ENCODE results near the gene ADARB2. TPM values are rescaled to one million over a fixed set of nuclear protein-coding genes. Genes with fewer than 3 reads are reported as not detected.

The ADARB2 gene
- polyA plus RNA-seq, 1 of the 3 experiments (the other 2 are of a cell fraction): not detected

DNA sequence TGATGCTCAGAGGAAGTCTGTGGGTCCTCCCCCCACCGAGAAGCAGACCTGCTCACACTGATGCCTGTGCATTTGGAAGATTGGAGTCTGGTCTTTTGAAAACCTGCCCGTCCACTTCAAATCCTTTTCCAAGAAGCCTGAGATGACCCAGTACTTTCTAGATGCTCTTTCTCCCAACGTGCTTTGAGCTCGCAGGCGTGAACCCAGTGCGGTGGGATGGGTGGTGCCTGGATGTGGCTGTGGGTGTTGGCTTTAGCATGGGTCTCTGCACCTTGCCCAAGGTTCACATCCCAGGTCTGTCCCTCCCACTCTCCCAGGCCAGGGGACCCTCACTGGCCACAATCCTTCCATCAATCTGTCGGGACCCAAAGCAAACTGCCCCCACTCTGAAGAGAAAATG is 170.2 kb downstream of the ADARB2 start:
- CTCF ChIA-PET: no interaction called here
- no peaks in the 10 kb centered on the region for H3K27me3 ChIP-seq (ENCODE audit: insufficient read depth)
- H3K9me3 ChIP-seq: no peaks in the 10 kb centered on the region
- H4K20me1 ChIP-seq (ENCODE audit: insufficient read depth): no peaks in the 10 kb centered on the region
- no peak overlapping the region for H3K4me3 ChIP-seq (ENCODE audit: low read depth in 2 of 2, low read length in 1 of 2)
- H3K9ac ChIP-seq: no peak overlapping the region
- no peaks in the 10 kb centered on the region for H3K36me3 ChIP-seq (replicated peaks in 1 of 2; ENCODE audit: control insufficient read depth in 1 of 2, insufficient read depth in 2 of 2, low read length in 1 of 2)
- no peak overlapping the region for H3K27ac ChIP-seq (ENCODE audit: low read depth in 2 of 2, low read length in 1 of 2)
- no peaks in the 10 kb centered on the region for H3K9me2 ChIP-seq
- no peaks in the 10 kb centered on the region for H3K4me1 ChIP-seq (ENCODE audit: control insufficient read depth in 1 of 2, insufficient read depth in 2 of 2, low read depth in 1 of 2, low read length in 1 of 2)
- WGBS (ENCODE audit: low lambda C conversion rate): 43% methylated on average over 6 of the region's 7 CpGs
- no peak for DNase-seq
- H3F3A ChIP-seq (replicated peaks; ENCODE audit: insufficient read depth): no peaks in the 10 kb centered on the region
- no peak overlapping the region for H3K4me2 ChIP-seq
- no peaks in the 10 kb centered on the region for H3K79me2 ChIP-seq (ENCODE audit: insufficient read depth)
- TF ChIP-seq FOSL2 (IDR thresholded peaks at IDR 0.05; ENCODE audit: borderline replicate concordance, low read depth) (no peak), SMC3 (IDR thresholded peaks at IDR 0.05; ENCODE audit: low read depth, low read length) (no peak), TCF12 (IDR thresholded peaks at IDR 0.05) (no peak)
- H2AFZ ChIP-seq (ENCODE audit: low read depth): no peak overlapping the region
- POLR2A ChIA-PET: no interaction called here

DNA sequence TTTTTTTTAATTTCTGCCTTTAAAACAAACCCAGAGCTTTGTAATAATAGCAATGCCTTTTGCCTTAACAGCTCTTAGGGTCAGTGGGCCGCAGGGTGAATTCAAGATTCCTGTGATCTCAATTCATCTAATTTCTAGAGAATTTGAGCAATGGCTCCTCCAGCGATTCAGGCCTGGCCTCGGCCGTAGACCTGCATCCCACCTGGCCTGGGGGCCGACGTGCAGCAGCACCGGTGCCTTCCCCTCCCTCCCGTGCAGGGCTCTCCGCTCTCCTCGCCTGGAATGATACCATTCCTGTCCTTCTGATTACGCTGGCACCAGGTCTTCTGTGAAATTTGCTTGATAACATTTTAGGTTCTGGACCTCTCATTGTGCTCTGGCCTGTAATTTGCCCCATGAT is 172.5 kb downstream of the ADARB2 start:
- no peak overlapping the region for H3K4me3 ChIP-seq (ENCODE audit: low read depth in 2 of 2, low read length in 1 of 2)
- H3K4me1 ChIP-seq (ENCODE audit: control insufficient read depth in 1 of 2, insufficient read depth in 2 of 2, low read depth in 1 of 2, low read length in 1 of 2): no peaks in the 10 kb centered on the region; a peak in 1 of 4 replicates
- 53% methylated on average over 11 of the region's 11 CpGs for WGBS (ENCODE audit: low lambda C conversion rate)
- no peaks in the 10 kb centered on the region for H3K27me3 ChIP-seq (ENCODE audit: insufficient read depth)
- no peak for DNase-seq
- H3K9me3 ChIP-seq: no peaks in the 10 kb centered on the region
- H4K20me1 ChIP-seq (ENCODE audit: insufficient read depth): no peaks in the 10 kb centered on the region
- ChIA-PET POLR2A (no interaction called here), CTCF (no interaction called here)
- no peak overlapping the region for H3K4me2 ChIP-seq
- no peak overlapping the region for H3K27ac ChIP-seq (ENCODE audit: low read depth in 2 of 2, low read length in 1 of 2)
- no peaks in the 10 kb centered on the region for H3K36me3 ChIP-seq (replicated peaks in 1 of 2; ENCODE audit: control insufficient read depth in 1 of 2, insufficient read depth in 2 of 2, low read length in 1 of 2)
- no peaks in the 10 kb centered on the region for H3K9me2 ChIP-seq
- H2AFZ ChIP-seq (ENCODE audit: low read depth): no peak overlapping the region
- H3K79me2 ChIP-seq (ENCODE audit: insufficient read depth): no peaks in the 10 kb centered on the region
- H3K9ac ChIP-seq: no peak overlapping the region
- no peaks in the 10 kb centered on the region for H3F3A ChIP-seq (replicated peaks; ENCODE audit: insufficient read depth)
- no peak for TF ChIP-seq TCF12 (IDR thresholded peaks at IDR 0.05)
- TF ChIP-seq RAD21 (IDR thresholded peaks at IDR 0.05; ENCODE audit: low read length): no peak
- TF ChIP-seq FOXJ3 (CRISPR knock-in tag; IDR thresholded peaks at IDR 0.05): no peak
- TF ChIP-seq, protein P1, sequence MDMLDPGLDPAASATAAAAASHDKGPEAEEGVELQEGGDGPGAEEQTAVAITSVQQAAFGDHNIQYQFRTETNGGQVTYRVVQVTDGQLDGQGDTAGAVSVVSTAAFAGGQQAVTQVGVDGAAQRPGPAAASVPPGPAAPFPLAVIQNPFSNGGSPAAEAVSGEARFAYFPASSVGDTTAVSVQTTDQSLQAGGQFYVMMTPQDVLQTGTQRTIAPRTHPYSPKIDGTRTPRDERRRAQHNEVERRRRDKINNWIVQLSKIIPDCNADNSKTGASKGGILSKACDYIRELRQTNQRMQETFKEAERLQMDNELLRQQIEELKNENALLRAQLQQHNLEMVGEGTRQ (IDR thresholded peaks at IDR 0.05; ENCODE audit: borderline replicate concordance, low read depth, low read length): no peak
- no peak for TF ChIP-seq YY1 (IDR thresholded peaks at IDR 0.05; ENCODE audit: low read depth)
- TF ChIP-seq POLR2AphosphoS5 (IDR thresholded peaks at IDR 0.05; ENCODE audit: low read depth, low read length): no peak
- no peak for TF ChIP-seq SIN3A (IDR thresholded peaks at IDR 0.05; ENCODE audit: borderline replicate concordance, low read depth, low read length)
- TF ChIP-seq EZH2phosphoT487 (IDR thresholded peaks at IDR 0.05; ENCODE audit: borderline replicate concordance, low read depth): no peak
- TF ChIP-seq CHD2 (IDR thresholded peaks at IDR 0.05; ENCODE audit: low read length, partially characterized antibody): no peak

DNA sequence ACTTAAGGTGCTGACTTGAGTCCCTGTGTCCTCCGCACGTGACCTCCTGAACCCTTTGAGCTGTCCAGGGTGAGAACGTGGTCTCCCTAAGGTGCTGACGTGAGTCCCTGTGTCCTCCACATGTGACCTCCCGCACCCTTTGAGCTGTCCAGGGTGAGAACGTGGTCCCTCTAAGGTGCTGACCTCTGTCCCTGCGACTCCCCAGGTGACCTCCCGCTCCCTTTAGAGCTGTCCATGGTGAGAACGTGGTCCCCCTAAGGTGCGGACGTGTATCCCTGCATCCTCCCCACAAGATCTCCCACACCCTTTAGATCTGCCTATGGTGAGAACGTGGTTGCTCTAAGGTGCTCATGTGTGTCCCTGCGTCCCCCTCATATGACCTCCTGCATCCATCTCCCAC is 174.3 kb downstream of the ADARB2 start:
- TF ChIP-seq NRF1 (IDR thresholded peaks at IDR 0.05; ENCODE audit: low read depth, low read length) (no peak), RFX5 (IDR thresholded peaks at IDR 0.05; ENCODE audit: low read length) (no peak), EZH2phosphoT487 (IDR thresholded peaks at IDR 0.05; ENCODE audit: borderline replicate concordance, low read depth) (no peak), YY1 (IDR thresholded peaks at IDR 0.05; ENCODE audit: low read depth) (no peak), CTCF (IDR thresholded peaks at IDR 0.05) (no peak), SIN3A (IDR thresholded peaks at IDR 0.05; ENCODE audit: borderline replicate concordance, low read depth, low read length) (no peak), RAD21 (IDR thresholded peaks at IDR 0.05; ENCODE audit: low read length) (no peak), GATA2 (CRISPR knock-in tag; IDR thresholded peaks at IDR 0.05) (no peak), EP300 (IDR thresholded peaks at IDR 0.05; ENCODE audit: borderline replicate concordance in 1 of 2, low read depth in 1 of 2, low read length in 1 of 2) (no peak)
- H3K9me3 ChIP-seq: no peaks in the 10 kb centered on the region

More for the DNA sequence above, 174.3 kb downstream of the ADARB2 start:
- H3K4me2 ChIP-seq: no peak overlapping the region
- WGBS (ENCODE audit: low lambda C conversion rate): 49% methylated on average over 11 of the region's 13 CpGs
- no peaks in the 10 kb centered on the region for H3K9me2 ChIP-seq
- POLR2A ChIA-PET: no interaction called here
- no peaks in the 10 kb centered on the region for H3K79me2 ChIP-seq (ENCODE audit: insufficient read depth)
- H3K27me3 ChIP-seq (ENCODE audit: insufficient read depth): no peaks in the 10 kb centered on the region
- no peaks in the 10 kb centered on the region for H3K36me3 ChIP-seq (replicated peaks in 1 of 2; ENCODE audit: control insufficient read depth in 1 of 2, insufficient read depth in 2 of 2, low read length in 1 of 2)
- CTCF ChIA-PET: no interaction called here
- no peak overlapping the region for H3K4me3 ChIP-seq (ENCODE audit: low read depth in 2 of 2, low read length in 1 of 2)
- H3F3A ChIP-seq (replicated peaks; ENCODE audit: insufficient read depth): no peaks in the 10 kb centered on the region
- H3K27ac ChIP-seq (ENCODE audit: low read depth in 2 of 2, low read length in 1 of 2): no peak overlapping the region
- no peaks in the 10 kb centered on the region for H4K20me1 ChIP-seq (ENCODE audit: insufficient read depth)
- H3K9ac ChIP-seq: no peak overlapping the region
- H3K4me1 ChIP-seq (ENCODE audit: control insufficient read depth in 1 of 2, insufficient read depth in 2 of 2, low read depth in 1 of 2, low read length in 1 of 2): peaks cover 0 to 8% of the 10 kb centered on the region in 2 experiments; a peak in 1 of 4 replicates
- DNase-seq: no peak
- H2AFZ ChIP-seq (ENCODE audit: low read depth): no peak overlapping the region
